Gastroesophageal sphincter (tissue), 3 donors: ENCODE results near the gene DMTF1.

Source experiments
- EP300 ChIP-seq: sonication (generic); formaldehyde crosslinking; IDR thresholded peaks from one replicate; pipeline ENCODE4 v1.6.1; 2017; ENCODE audit warnings: antibody characterized with exemption, mild to moderate bottlenecking
- POLR2A ChIP-seq, 2 donors: fragments of 450-650 bp; IDR thresholded peaks; one replicate each; pipeline ENCODE4 v1.6.1; 2017; ENCODE audit warnings: antibody characterized with exemption in 2 of 2, mild to moderate bottlenecking in 2 of 2, moderate library complexity in 1 of 2
- POLR2AphosphoS5 ChIP-seq: sonication (generic); formaldehyde crosslinking; IDR thresholded peaks from one replicate; pipeline ENCODE4 v1.6.1; 2017; ENCODE audit warnings: antibody characterized with exemption
- TF ChIP-seq, protein P1 (sequence below), 4 experiments: fragments of 200-600 bp in 2 of 4; fragments of 450-650 bp in 2 of 4; sonication (generic) in 1 of 4; IDR thresholded peaks; one replicate each; pipeline ENCODE4 v1.5.1; 2017 to 2019; ENCODE audit warnings: antibody characterized with exemption in 4 of 4, mild to moderate bottlenecking in 2 of 4, moderate library complexity in 2 of 4

DNA sequence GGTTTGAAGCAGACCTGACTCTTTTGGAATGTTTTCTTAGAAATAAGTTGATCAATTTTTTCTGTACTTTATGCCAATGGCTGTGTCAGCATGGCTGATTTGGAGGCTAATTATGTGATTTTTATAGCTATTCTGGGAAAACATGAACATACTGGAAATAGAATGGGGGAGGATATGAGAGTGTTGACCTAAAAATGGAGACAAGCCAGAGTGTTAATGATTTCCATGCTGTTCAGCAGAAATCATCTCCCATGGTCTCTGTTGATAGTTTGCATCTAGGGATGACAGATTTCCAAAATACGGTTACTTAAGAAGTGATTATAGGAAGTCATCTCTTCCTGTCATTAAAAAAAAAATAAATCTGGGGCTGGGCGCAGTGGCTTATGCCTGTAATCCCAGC lies 32.7 kb upstream of the DMTF1 start:
- TF ChIP-seq, protein P1, sequence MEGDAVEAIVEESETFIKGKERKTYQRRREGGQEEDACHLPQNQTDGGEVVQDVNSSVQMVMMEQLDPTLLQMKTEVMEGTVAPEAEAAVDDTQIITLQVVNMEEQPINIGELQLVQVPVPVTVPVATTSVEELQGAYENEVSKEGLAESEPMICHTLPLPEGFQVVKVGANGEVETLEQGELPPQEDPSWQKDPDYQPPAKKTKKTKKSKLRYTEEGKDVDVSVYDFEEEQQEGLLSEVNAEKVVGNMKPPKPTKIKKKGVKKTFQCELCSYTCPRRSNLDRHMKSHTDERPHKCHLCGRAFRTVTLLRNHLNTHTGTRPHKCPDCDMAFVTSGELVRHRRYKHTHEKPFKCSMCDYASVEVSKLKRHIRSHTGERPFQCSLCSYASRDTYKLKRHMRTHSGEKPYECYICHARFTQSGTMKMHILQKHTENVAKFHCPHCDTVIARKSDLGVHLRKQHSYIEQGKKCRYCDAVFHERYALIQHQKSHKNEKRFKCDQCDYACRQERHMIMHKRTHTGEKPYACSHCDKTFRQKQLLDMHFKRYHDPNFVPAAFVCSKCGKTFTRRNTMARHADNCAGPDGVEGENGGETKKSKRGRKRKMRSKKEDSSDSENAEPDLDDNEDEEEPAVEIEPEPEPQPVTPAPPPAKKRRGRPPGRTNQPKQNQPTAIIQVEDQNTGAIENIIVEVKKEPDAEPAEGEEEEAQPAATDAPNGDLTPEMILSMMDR (IDR thresholded peaks at IDR 0.05), result no peak
- no peak for TF ChIP-seq POLR2A (IDR thresholded peaks at IDR 0.05)
- no peak for TF ChIP-seq EP300
- TF ChIP-seq POLR2AphosphoS5, result no peak
